Fibroblast of gingiva (primary cell): ENCODE measurements around the gene EPHX1.

Experiments
- DNase-seq: peaks from one replicate; pipeline ENCODE4 v3.0.0-alpha.2; 2011; ENCODE audit warnings: low read depth

EPHX1 gene

GRCh38 chr1:225861834-225862580 is 52.1 kb downstream of the EPHX1 start:
- no peak for DNase-seq

GRCh38 chr1:225862581-225862950 is 52.6 kb downstream of the EPHX1 start:
- DNase-seq, result no peak

GRCh38 chr1:225863167-225863566 is 53.2 kb downstream of the EPHX1 start:
- DNase-seq, result no peak

- no peak for DNase-seq
Observed at GRCh38 chr1:225865514-225865913, 55.6 kb downstream of the EPHX1 start.

- DNase-seq, result no peak
Observed at GRCh38 chr1:225866061-225866837, 56.3 kb downstream of the EPHX1 start.

GRCh38 chr1:225866981-225867380 is 57.1 kb downstream of the EPHX1 start:
- no peak for DNase-seq

- DNase-seq, result no peak
Observed at GRCh38 chr1:225868631-225869330, 58.9 kb downstream of the EPHX1 start.

- DNase-seq, result no peak
Observed at GRCh38 chr1:225870911-225871310, 61.0 kb downstream of the EPHX1 start.

- no peak for DNase-seq
Observed at GRCh38 chr1:225871359-225872074, 61.6 kb downstream of the EPHX1 start.

GRCh38 chr1:225872075-225872430 is 62.1 kb downstream of the EPHX1 start:
- no peak for DNase-seq

- DNase-seq, result no peak
Observed at GRCh38 chr1:225873281-225873850, 63.4 kb downstream of the EPHX1 start.

GRCh38 chr1:225874431-225874830 is 64.5 kb downstream of the EPHX1 start:
- no peak for DNase-seq

GRCh38 chr1:225875044-225875815 is 65.3 kb downstream of the EPHX1 start:
- DNase-seq, result no peak

- no peak for DNase-seq
Observed at GRCh38 chr1:225876900-225877510, 67.1 kb downstream of the EPHX1 start.

- DNase-seq, result peak; percentile 48
Observed at GRCh38 chr1:225877580-225877979, 67.7 kb downstream of the EPHX1 start.

GRCh38 chr1:225878282-225878681 is 68.4 kb downstream of the EPHX1 start:
- DNase-seq, result no peak

GRCh38 chr1:225879521-225880221 is 69.7 kb downstream of the EPHX1 start:
- DNase-seq, result no peak

- no peak for DNase-seq
Observed at GRCh38 chr1:225880222-225880588, 70.3 kb downstream of the EPHX1 start.

GRCh38 chr1:225880636-225881035 is 70.7 kb downstream of the EPHX1 start:
- no peak for DNase-seq
